Measurements from ENCODE around the gene CXCL13. TPM values are rescaled to one million over a fixed set of nuclear protein-coding genes. Genes with fewer than 3 reads are reported as not detected.
"Not testable (repeated sequence)": the region's sequence is repeated elsewhere in the genome, so short reads cannot be mapped to it uniquely, and the experiment has no call there.

CXCL13 gene
- total RNA-seq, 1 donor from 2014 or later: not detected

GRCh38 chr4:77653162-77653758, 47.6 kb downstream of the CXCL13 start:
- no peak for TF ChIP-seq CTCF (conservative IDR thresholded peaks at IDR 0.05; ENCODE audit: low read depth, low read length)
- DNase-seq (ENCODE audit: low read depth): no peak

GRCh38 chr4:77660318-77660717, 54.7 kb downstream of the CXCL13 start:
- H3K4me3 ChIP-seq (ENCODE audit: low read depth, low read length); DNase-seq (ENCODE audit: low read depth): not testable (repeated sequence)

More at GRCh38 chr4:77653162-77653758, 47.6 kb downstream of the CXCL13 start:
- H3K4me3 ChIP-seq (ENCODE audit: low read depth, low read length): no peak overlapping the region

Other genes with a start within 250 kb of the CXCL13 start
- 5.7 and 8.6 TPM in 2 replicates for gene CNOT6L, start 213.5 kb downstream of the CXCL13 start, total RNA-seq